Measurements from ENCODE around the gene ERAP2. TPM values are rescaled to one million over a fixed set of nuclear protein-coding genes. Genes with fewer than 3 reads are reported as not detected.

Gene ERAP2
- polyA plus RNA-seq, 3 donors: 3.0 to 20.4 (median 3.4) TPM

DNA sequence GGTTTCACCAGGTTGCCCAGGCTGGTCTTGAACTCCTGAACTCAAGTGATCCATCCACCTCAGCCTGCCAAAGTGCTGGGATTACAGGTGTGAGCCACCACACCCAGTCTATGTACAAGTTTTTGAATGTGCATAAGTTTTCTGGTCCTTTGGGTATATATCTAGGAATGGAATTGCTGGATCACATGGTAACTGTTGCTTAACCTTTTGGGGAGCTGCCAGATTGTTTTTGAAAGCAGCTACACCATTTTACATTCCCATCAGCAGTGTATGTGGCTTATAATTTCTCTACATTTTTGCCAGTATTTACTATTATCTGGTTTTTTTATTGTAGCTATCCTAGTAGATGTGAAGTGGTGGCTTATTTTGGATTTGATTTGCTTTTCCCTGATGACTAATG is 50.7 kb downstream of the ERAP2 start:
- Mint-ChIP-seq H3K36me3 (peaks cover 0 to 6% of the 10 kb centered on the region in 2 donors), H3K9me3 (peaks cover 0 to 5% (median 0%) of the 10 kb centered on the region in 7 donors), H3K4me3 (no peak overlapping the region), H3K27me3 (ENCODE audit: low read depth in 3 of 3) (peaks cover 0 to 2% (median 2%) of the 10 kb centered on the region in 3 donors), H3K4me1 (peaks cover 21% of the 10 kb centered on the region), H3K27ac (no peak overlapping the region)
- H3K36me3 ChIP-seq (replicated peaks in 1 of 2; ENCODE audit: control insufficient read depth in 1 of 2, insufficient read depth in 2 of 2, low read length in 2 of 2): no peaks in the 10 kb centered on the region
- H3K79me2 ChIP-seq (ENCODE audit: insufficient read depth, low read length): no peaks in the 10 kb centered on the region
- H4K20me1 ChIP-seq (ENCODE audit: insufficient read depth, low read length): no peaks in the 10 kb centered on the region
- H3K4me3 ChIP-seq (replicated peaks in 1 of 3; ENCODE audit: low read depth in 2 of 3, low read length in 3 of 3): no peak overlapping the region
- intact Hi-C loops (cut with micrococcal nuclease): no loop called here
- no peak for DNase-seq
- H3K9ac ChIP-seq (ENCODE audit: insufficient read depth, low read length, poor library complexity, severe bottlenecking): no peak overlapping the region
- H3K4me1 ChIP-seq (ENCODE audit: control insufficient read depth in 1 of 2, insufficient read depth in 2 of 2, low read length in 2 of 2): peaks cover 12 to 21% of the 10 kb centered on the region in 2 donors
- no peaks in the 10 kb centered on the region for H3K27me3 ChIP-seq (ENCODE audit: control insufficient read depth in 2 of 2, insufficient read depth in 2 of 2, low read length in 2 of 2)
- no peak overlapping the region for H2AFZ ChIP-seq (ENCODE audit: insufficient read depth, low read depth, low read length, poor library complexity, severe bottlenecking)
- no peaks in the 10 kb centered on the region for H3K9me3 ChIP-seq (replicated peaks in 1 of 2; ENCODE audit: control insufficient read depth in 1 of 2, insufficient read depth in 1 of 2, low read length in 2 of 2)
- no peak overlapping the region for H3K4me2 ChIP-seq (replicated peaks; ENCODE audit: extremely low read depth, low read length, poor library complexity, severe bottlenecking)
- TF ChIP-seq, protein P1, sequence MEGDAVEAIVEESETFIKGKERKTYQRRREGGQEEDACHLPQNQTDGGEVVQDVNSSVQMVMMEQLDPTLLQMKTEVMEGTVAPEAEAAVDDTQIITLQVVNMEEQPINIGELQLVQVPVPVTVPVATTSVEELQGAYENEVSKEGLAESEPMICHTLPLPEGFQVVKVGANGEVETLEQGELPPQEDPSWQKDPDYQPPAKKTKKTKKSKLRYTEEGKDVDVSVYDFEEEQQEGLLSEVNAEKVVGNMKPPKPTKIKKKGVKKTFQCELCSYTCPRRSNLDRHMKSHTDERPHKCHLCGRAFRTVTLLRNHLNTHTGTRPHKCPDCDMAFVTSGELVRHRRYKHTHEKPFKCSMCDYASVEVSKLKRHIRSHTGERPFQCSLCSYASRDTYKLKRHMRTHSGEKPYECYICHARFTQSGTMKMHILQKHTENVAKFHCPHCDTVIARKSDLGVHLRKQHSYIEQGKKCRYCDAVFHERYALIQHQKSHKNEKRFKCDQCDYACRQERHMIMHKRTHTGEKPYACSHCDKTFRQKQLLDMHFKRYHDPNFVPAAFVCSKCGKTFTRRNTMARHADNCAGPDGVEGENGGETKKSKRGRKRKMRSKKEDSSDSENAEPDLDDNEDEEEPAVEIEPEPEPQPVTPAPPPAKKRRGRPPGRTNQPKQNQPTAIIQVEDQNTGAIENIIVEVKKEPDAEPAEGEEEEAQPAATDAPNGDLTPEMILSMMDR (IDR thresholded peaks at IDR 0.05): no peak
- no peak overlapping the region for H3K27ac ChIP-seq (ENCODE audit: low read depth in 1 of 2, low read length in 2 of 2)

DNA sequence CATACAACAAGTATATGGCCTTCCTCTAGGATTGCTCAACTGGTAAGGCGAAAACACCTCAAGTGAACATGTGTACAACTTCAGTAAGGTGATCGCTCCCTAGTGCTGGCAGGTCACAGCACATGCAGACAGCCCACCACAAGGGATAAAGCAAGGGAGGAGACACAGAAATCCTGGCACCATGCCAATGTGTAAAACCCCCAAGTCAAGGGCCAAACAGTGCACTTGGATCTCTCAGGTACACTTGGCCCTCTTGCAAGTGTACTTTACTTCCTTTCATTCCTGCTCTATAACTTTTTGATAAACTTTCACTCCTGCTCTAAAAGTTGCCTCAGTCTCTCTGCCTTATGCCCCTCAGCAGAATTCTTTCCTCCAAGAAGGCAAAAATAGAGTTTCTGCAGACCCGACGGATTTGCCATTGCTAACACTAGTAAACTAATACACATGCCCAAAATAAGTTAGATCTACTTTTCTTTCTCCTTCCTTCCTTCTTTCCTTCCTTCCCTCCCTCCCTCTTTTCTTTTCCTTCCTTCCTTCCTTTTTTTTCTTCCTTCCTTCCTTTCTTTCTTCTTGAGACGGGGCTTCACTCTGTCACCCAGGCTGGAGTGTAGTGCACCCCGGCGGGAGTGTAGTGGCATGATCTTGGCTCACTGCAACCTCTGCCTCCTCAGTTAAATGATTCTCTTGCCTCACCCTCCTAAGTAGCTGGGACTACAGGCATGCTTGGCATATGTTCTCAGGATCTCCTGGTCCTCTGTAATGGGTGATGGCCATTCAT is 52.8 kb downstream of the ERAP2 start:
- H3K4me3 Mint-ChIP-seq: no peak overlapping the region
- WGBS (ENCODE audit: insufficient coverage): 66% methylated on average over 5 of the region's 7 CpGs

More for the DNA sequence above, 52.8 kb downstream of the ERAP2 start:
- H3K36me3 Mint-ChIP-seq: no peaks in the 10 kb centered on the region
- H3K27me3 ChIP-seq (ENCODE audit: control insufficient read depth in 2 of 2, insufficient read depth in 2 of 2, low read length in 2 of 2): no peaks in the 10 kb centered on the region
- no peak overlapping the region for H2AFZ ChIP-seq (ENCODE audit: insufficient read depth, low read depth, low read length, poor library complexity, severe bottlenecking)
- TF ChIP-seq, protein P1 (IDR thresholded peaks at IDR 0.05): no peak
- no peaks in the 10 kb centered on the region for H3K36me3 ChIP-seq (replicated peaks in 1 of 2; ENCODE audit: control insufficient read depth in 1 of 2, insufficient read depth in 2 of 2, low read length in 2 of 2)
- peaks cover 0 to 5% (median 0%) of the 10 kb centered on the region in 7 donors for H3K9me3 Mint-ChIP-seq
- H3K4me3 ChIP-seq (replicated peaks in 1 of 3; ENCODE audit: low read depth in 2 of 3, low read length in 3 of 3): no peak overlapping the region
- peaks cover 8% of the 10 kb centered on the region for H3K79me2 ChIP-seq (ENCODE audit: insufficient read depth, low read length)
- no peaks in the 10 kb centered on the region for H3K9me3 ChIP-seq (replicated peaks in 1 of 2; ENCODE audit: control insufficient read depth in 1 of 2, insufficient read depth in 1 of 2, low read length in 2 of 2)
- H3K4me1 Mint-ChIP-seq: peaks cover 43% of the 10 kb centered on the region
- H3K27ac Mint-ChIP-seq: no peak overlapping the region
- no peak overlapping the region for H3K27ac ChIP-seq (ENCODE audit: low read depth in 1 of 2, low read length in 2 of 2)
- intact Hi-C loops (cut with micrococcal nuclease): no loop called here
- no peaks in the 10 kb centered on the region for H4K20me1 ChIP-seq (ENCODE audit: insufficient read depth, low read length)
- no peak overlapping the region for H3K9ac ChIP-seq (ENCODE audit: insufficient read depth, low read length, poor library complexity, severe bottlenecking)
- H3K4me2 ChIP-seq (replicated peaks; ENCODE audit: extremely low read depth, low read length, poor library complexity, severe bottlenecking): no peak overlapping the region
- no peak for DNase-seq
- H3K4me1 ChIP-seq (ENCODE audit: control insufficient read depth in 1 of 2, insufficient read depth in 2 of 2, low read length in 2 of 2): peaks cover 29 to 42% of the 10 kb centered on the region in 2 donors
- H3K27me3 Mint-ChIP-seq (ENCODE audit: low read depth in 3 of 3): no peaks in the 10 kb centered on the region
